ENCODE results near the gene ZNF737.
A peak's percentile ranks its signal among the peaks of the same experiment; 100 is the strongest.
"Not testable (repeated sequence)": the region's sequence is repeated elsewhere in the genome, so short reads cannot be mapped to it uniquely, and the experiment has no call there.

The ZNF737 gene

GRCh38 chr19:20565321-20566018 is at the start of gene ZNF737:
Gene ZNF737 (minus strand): TSS chr19:20565781. CDS start chr19:20565640, 141 bp downstream.
- peak; percentile 93 for DNase-seq

- DNase-seq = not testable (repeated sequence)
Observed at GRCh38 chr19:20614971-20615370, 49.4 kb upstream of the ZNF737 start.

- DNase-seq = no peak
Observed at GRCh38 chr19:20612711-20613316, 47.2 kb upstream of the ZNF737 start.

- no peak for DNase-seq
Observed at GRCh38 chr19:20611866-20612265, 46.3 kb upstream of the ZNF737 start.

GRCh38 chr19:20607943-20608342 is 42.4 kb upstream of the ZNF737 start:
- no peak for DNase-seq

GRCh38 chr19:20558571-20558970 is 7.0 kb downstream of the ZNF737 start:
- DNase-seq = no peak

GRCh38 chr19:20558011-20558410 is 7.6 kb downstream of the ZNF737 start:
- DNase-seq = no peak

- not testable (repeated sequence) for DNase-seq
Observed at GRCh38 chr19:20544667-20545333, 20.8 kb downstream of the ZNF737 start.

- DNase-seq = not testable (repeated sequence)
Observed at GRCh38 chr19:20530303-20530702, 35.3 kb downstream of the ZNF737 start.

- no peak for DNase-seq
Observed at GRCh38 chr19:20513189-20513904, 52.2 kb downstream of the ZNF737 start.

- DNase-seq = no peak
Observed at GRCh38 chr19:20503476-20503875, 62.1 kb downstream of the ZNF737 start.
